IMR-90 (cell line): Measurements from ENCODE around the gene KCMF1. TPM values are rescaled to one million over a fixed set of nuclear protein-coding genes. Genes with fewer than 3 reads are reported as not detected.

Experiments used
- ATAC-seq: fragments of 200-7000 bp; cut with Tn5 transposase; 2 replicates; pipeline ENCODE4 v1.9.1; 2020; ENCODE audit warnings: low read depth, mild to moderate bottlenecking, moderate library complexity
- BruUV-seq: library from RNA; stranded (reverse); fragments of 400-500 nt; replicated peaks from 2 replicates; lab custom pipeline; 2021; lab: Mats Ljungman, UMichigan
- CTCF ChIA-PET: fragments of 300-600 bp; formaldehyde crosslinking; extraction: SDS; loops from one replicate; lab custom pipeline; 2021; ENCODE audit warnings: antibody characterized with exemption; lab: Yijun Ruan, JAX
- POLR2A ChIA-PET: fragments of 300-600 bp; sonication (Branson Sonifier 250); formaldehyde crosslinking; loops from one replicate; lab custom pipeline; 2022; ENCODE audit warnings: antibody characterized with exemption; ENCODE audit not compliant: unreplicated experiment; lab: Charles Lee
- DNase-seq: peaks from one replicate; pipeline ENCODE4 v3.0.0; 2013
- H2AFZ ChIP-seq: replicated peaks from 2 replicates; pipeline ENCODE3; 2013; ENCODE audit warnings: low read length, mild to moderate bottlenecking; ENCODE audit not compliant: poor library complexity
- H2AK5ac ChIP-seq: 2 replicates; pipeline ENCODE4 v1.6.1; 2013; ENCODE audit warnings: low read depth, low read length, inconsistent platforms
- H2AK9ac ChIP-seq: replicated peaks from 2 replicates; pipeline ENCODE3; 2013; ENCODE audit warnings: mild to moderate bottlenecking, low read depth, low read length, moderate library complexity; ENCODE audit not compliant: poor library complexity
- H2BK120ac ChIP-seq: 2 replicates; pipeline ENCODE4 v1.6.1; 2013; ENCODE audit warnings: low read depth, low read length, inconsistent platforms
- H2BK15ac ChIP-seq: 3 replicates; pipeline ENCODE4 v1.6.1; 2013; ENCODE audit warnings: low read depth, low read length, inconsistent platforms
- H2BK20ac ChIP-seq: 2 replicates; pipeline ENCODE4 v1.6.1; 2013; ENCODE audit warnings: low read depth, mild to moderate bottlenecking, inconsistent platforms, low read length, moderate library complexity
- H2BK5ac ChIP-seq: 2 replicates; pipeline ENCODE4 v1.6.1; 2013; ENCODE audit warnings: mild to moderate bottlenecking, low read depth, low read length, inconsistent platforms; ENCODE audit not compliant: poor library complexity, severe bottlenecking
- H3K14ac ChIP-seq: replicated peaks from 2 replicates; pipeline ENCODE4 v1.6.1; 2013; ENCODE audit warnings: low read depth, low read length, inconsistent platforms
- H3K18ac ChIP-seq: 2 replicates; pipeline ENCODE4 v1.6.1; 2013; ENCODE audit warnings: low read depth, low read length, control low read depth
- H3K23ac ChIP-seq: 2 replicates; pipeline ENCODE4 v1.6.1; 2013; ENCODE audit warnings: low read depth, low read length, inconsistent platforms
- H3K27ac ChIP-seq: 2 replicates; pipeline ENCODE4 v1.5.1; 2013; ENCODE audit warnings: mild to moderate bottlenecking, control low read depth, low read length; ENCODE audit not compliant: insufficient read depth
- H3K27me3 ChIP-seq: 2 replicates; pipeline ENCODE4 v1.6.1; 2013; ENCODE audit warnings: low read length; ENCODE audit not compliant: control insufficient read depth, insufficient read depth
- H3K36me3 ChIP-seq: 2 replicates; pipeline ENCODE4 v1.6.1; 2013; ENCODE audit warnings: low read length, mixed read lengths; ENCODE audit not compliant: control insufficient read depth, insufficient read depth
- H3K4ac ChIP-seq: 2 replicates; pipeline ENCODE4 v1.6.1; 2013; ENCODE audit warnings: low read depth, low read length, inconsistent platforms
- H3K4me1 ChIP-seq: 2 replicates; pipeline ENCODE4 v1.6.1; 2013; ENCODE audit warnings: low read length, mixed read lengths; ENCODE audit not compliant: control insufficient read depth, insufficient read depth
- H3K4me2 ChIP-seq: 2 replicates; pipeline ENCODE4 v1.6.1; 2013; ENCODE audit warnings: low read depth, mild to moderate bottlenecking, control low read depth, low read length, moderate library complexity
- H3K4me3 ChIP-seq: 2 replicates; pipeline ENCODE4 v1.5.1; 2013; ENCODE audit warnings: low read depth, mild to moderate bottlenecking, control low read depth, low read length, moderate library complexity; ENCODE audit not compliant: insufficient read depth
- H3K56ac ChIP-seq: 2 replicates; pipeline ENCODE4 v1.6.1; 2013; ENCODE audit warnings: low read length, inconsistent platforms; ENCODE audit not compliant: insufficient read depth; ENCODE audit errors: extremely low read depth
- H3K79me1 ChIP-seq, 2 experiments: 2 replicates each; pipeline ENCODE4 v1.6.1; 2013; ENCODE audit warnings: low read length in 2 of 2, inconsistent platforms in 1 of 2, low read depth in 1 of 2
- H3K9ac ChIP-seq: 2 replicates; pipeline ENCODE4 v1.6.1; 2013; ENCODE audit warnings: low read depth, low read length, control low read depth
- H3K9me1 ChIP-seq: 2 replicates; pipeline ENCODE4 v1.6.1; 2013; ENCODE audit warnings: low read length, inconsistent platforms; ENCODE audit not compliant: insufficient read depth
- H3K9me3 ChIP-seq: 2 replicates; pipeline ENCODE4 v1.6.1; 2013; ENCODE audit warnings: low read length; ENCODE audit not compliant: control insufficient read depth, insufficient read depth
- H4K20me1 ChIP-seq: 2 replicates; pipeline ENCODE4 v1.6.1; 2013; ENCODE audit warnings: low read length, inconsistent platforms; ENCODE audit not compliant: insufficient read depth
- H4K5ac ChIP-seq: 2 replicates; pipeline ENCODE4 v1.6.1; 2013; ENCODE audit warnings: mild to moderate bottlenecking, low read depth, low read length, control low read depth
- H4K8ac ChIP-seq, 2 experiments: 2 replicates each; pipeline ENCODE4 v1.6.1; 2013; ENCODE audit warnings: low read depth in 2 of 2, low read length in 2 of 2, control low read depth in 1 of 2, inconsistent platforms in 1 of 2
- H4K91ac ChIP-seq: 2 replicates; pipeline ENCODE4 v1.6.1; 2013; ENCODE audit warnings: low read depth, low read length, inconsistent platforms; ENCODE audit not compliant: insufficient read depth
- BHLHE40 ChIP-seq: fragments of 150-350 bp; IDR thresholded peaks from 2 replicates; pipeline ENCODE4 v1.6.1; 2016; ENCODE audit warnings: mild to moderate bottlenecking, low read depth, low read length
- FOS ChIP-seq: fragments of 150-350 bp; IDR thresholded peaks from 2 replicates; pipeline ENCODE4 v1.6.1; 2016; ENCODE audit warnings: low read depth, low read length
- MAFK ChIP-seq: IDR thresholded peaks from 2 replicates; pipeline ENCODE4 v1.6.1; 2012; ENCODE audit warnings: low read depth, low read length, improper control_type of control experiment
- MXI1 ChIP-seq: IDR thresholded peaks from 2 replicates; pipeline ENCODE4 v1.6.1; 2012; ENCODE audit warnings: low read depth, mild to moderate bottlenecking, low read length, moderate library complexity, borderline replicate concordance
- WGBS, 2 experiments: methylation state at CpG; one replicate each; pipeline versions ENCODE4 v1.1.5 to v1.1.7; 2013; ENCODE audit warnings: missing lambda C conversion rate in 2 of 2; ENCODE audit not compliant: insufficient read length in 1 of 2; ENCODE audit errors: extremely low coverage in 2 of 2; 5-methylcytosine and 5-hydroxymethylcytosine counted together
- dilution Hi-C: fragments of 300-500 bp; cut with HindIII; formaldehyde crosslinking; loops from one replicate; pipeline ENCODE4 v1.14.3; 2018; ENCODE audit warnings: low sequenced_read_pairs; ENCODE audit not compliant: unreplicated experiment
- in situ Hi-C: fragments of 300-500 bp; cut with MboI; formaldehyde crosslinking; loops from 3 replicates; pipeline ENCODE4 v1.14.3; 2019; ENCODE audit warnings: low sequenced_read_pairs, inconsistent platforms, mixed read lengths
- intact Hi-C: fragments of 100-400 bp; cut with micrococcal nuclease; formaldehyde crosslinking; loops from 2 replicates; pipeline ENCODE4 v1.10.0; 2022
- polyA plus RNA-seq, 3 experiments: library from polyadenylated mRNA; depleted of rRNA; stranded (reverse); fragments of >200 nt; gene quantifications; 2 replicates each; pipeline ENCODE4 v1.2.3, GENCODE V29; 2012; ENCODE audit warnings: low replicate concordance in 1 of 3
- total RNA-seq: library from RNA; depleted of rRNA; stranded (reverse); fragments of >200 nt; gene quantifications from 2 replicates; pipeline ENCODE4 v1.2.3, GENCODE V29; 2012
- TF ChIP-seq, protein P1 (sequence below): conservative IDR thresholded peaks from 2 replicates; pipeline ENCODE4 v1.5.1; 2012; ENCODE audit warnings: mild to moderate bottlenecking, low read depth, low read length, improper control_type of control experiment

The KCMF1 gene
- total and polyA plus RNA-seq, 2 of the 4 experiments (the other 2 are of a cell fraction) = 49.9 to 108 TPM

DNA sequence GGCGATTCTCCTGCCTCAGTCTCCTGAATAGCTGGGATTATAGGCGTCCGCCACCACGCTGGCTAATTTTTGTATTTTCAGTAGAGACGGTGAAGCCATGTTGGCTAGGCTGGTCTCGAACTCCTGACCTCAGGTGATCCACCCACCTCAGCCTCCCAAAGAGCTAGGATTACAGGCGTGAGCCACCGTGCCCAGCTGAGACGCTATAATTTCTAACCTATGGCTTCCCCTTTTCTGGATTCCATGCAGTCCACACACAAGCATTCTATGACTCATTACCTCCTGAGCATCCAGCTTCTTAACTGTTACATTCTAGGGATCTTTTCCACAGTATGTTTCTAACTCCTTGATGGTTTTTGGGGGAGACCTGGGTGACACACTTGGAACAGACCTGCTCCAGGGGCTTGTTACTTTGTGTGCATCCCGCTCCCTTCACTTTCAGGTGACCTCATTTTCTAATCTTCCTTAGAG, 11.8 kb upstream of the KCMF1 start:
- peak overlapping the region; percentile 58 for H3K4me2 ChIP-seq
- peak overlapping the region; percentile 73 for H2BK120ac ChIP-seq
- H3K14ac ChIP-seq = peak overlapping the region; percentile 35; the same call in 1 of the 2 replicates
- no TSS peak for BruUV-seq
- WGBS, 2 experiments = 0% methylated on average over 3 of the region's 10 CpGs; no CpG with 5 or more reads in 1 of the 2 experiments
- peaks cover 26% of the 10 kb centered on the region for H3K4me1 ChIP-seq
- dilution Hi-C loops (no loop called here), in situ Hi-C loops (no loop called here), intact Hi-C loops (no loop called here)
- H3K18ac ChIP-seq = peak overlapping the region; percentile 67; the same call in 1 of the 2 replicates
- H4K8ac ChIP-seq = peak overlapping the region; percentile 1 to 78; a peak in 3 of 4 replicates
- peak overlapping the region; percentile 63; the same call in 1 of the 2 replicates for H4K5ac ChIP-seq
- peaks cover 19 to 56% of the 10 kb centered on the region in 2 experiments for H3K79me1 ChIP-seq
- ATAC-seq (peak; percentile 52), DNase-seq (peak; percentile 90)
- H3K36me3 ChIP-seq = peaks cover 4% of the 10 kb centered on the region
- peak overlapping the region; percentile 48 for H2AK9ac ChIP-seq
- H3K27ac ChIP-seq = peak overlapping the region; percentile 82
- no peaks in the 10 kb centered on the region for H3K9me3 ChIP-seq
- peaks cover 29% of the 10 kb centered on the region for H3K9me1 ChIP-seq
- peak overlapping the region; percentile 82 for H4K91ac ChIP-seq
- ChIA-PET CTCF (interaction anchor here (0.8 kb wide), 1 partner anchor 34 kb away, joined by 3 read pairs; no protein-coding TSS in a partner anchor), POLR2A (interaction anchor here (0.6 kb wide), 1 partner anchor 12 kb away, joined by 3 read pairs; the partner anchor contains the start of gene KCMF1)
- peak overlapping the region; percentile 94 for H2BK20ac ChIP-seq
- TF ChIP-seq BHLHE40 (peak; percentile 68), MAFK (no peak), MXI1 (no peak), FOS (peak; percentile 53; the same call in 1 of the 2 replicates)
- TF ChIP-seq, protein P1, sequence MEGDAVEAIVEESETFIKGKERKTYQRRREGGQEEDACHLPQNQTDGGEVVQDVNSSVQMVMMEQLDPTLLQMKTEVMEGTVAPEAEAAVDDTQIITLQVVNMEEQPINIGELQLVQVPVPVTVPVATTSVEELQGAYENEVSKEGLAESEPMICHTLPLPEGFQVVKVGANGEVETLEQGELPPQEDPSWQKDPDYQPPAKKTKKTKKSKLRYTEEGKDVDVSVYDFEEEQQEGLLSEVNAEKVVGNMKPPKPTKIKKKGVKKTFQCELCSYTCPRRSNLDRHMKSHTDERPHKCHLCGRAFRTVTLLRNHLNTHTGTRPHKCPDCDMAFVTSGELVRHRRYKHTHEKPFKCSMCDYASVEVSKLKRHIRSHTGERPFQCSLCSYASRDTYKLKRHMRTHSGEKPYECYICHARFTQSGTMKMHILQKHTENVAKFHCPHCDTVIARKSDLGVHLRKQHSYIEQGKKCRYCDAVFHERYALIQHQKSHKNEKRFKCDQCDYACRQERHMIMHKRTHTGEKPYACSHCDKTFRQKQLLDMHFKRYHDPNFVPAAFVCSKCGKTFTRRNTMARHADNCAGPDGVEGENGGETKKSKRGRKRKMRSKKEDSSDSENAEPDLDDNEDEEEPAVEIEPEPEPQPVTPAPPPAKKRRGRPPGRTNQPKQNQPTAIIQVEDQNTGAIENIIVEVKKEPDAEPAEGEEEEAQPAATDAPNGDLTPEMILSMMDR = no peak
- H2AFZ ChIP-seq = no peak overlapping the region
- H2AK5ac ChIP-seq = peak overlapping the region; percentile 69
- peaks cover 26% of the 10 kb centered on the region for H4K20me1 ChIP-seq
- H3K4me3 ChIP-seq = no peak overlapping the region
- H3K9ac ChIP-seq = 0 out of 2 replicates have a peak overlapping the region, but pooled peaks have one; percentile 2
- peak overlapping the region; percentile 94 for H2BK5ac ChIP-seq
- no peaks in the 10 kb centered on the region for H3K27me3 ChIP-seq
- H3K56ac ChIP-seq = peak overlapping the region; percentile 69; the same call in 1 of the 2 replicates
- peak overlapping the region; percentile 76 for H3K4ac ChIP-seq
- peak overlapping the region; percentile 51; the same call in 1 of the 3 replicates for H2BK15ac ChIP-seq
- peak overlapping the region; percentile 57; the same call in 1 of the 2 replicates for H3K23ac ChIP-seq
